H9 (cell line): ENCODE results near the gene DERA. TPM values are rescaled to one million over a fixed set of nuclear protein-coding genes. Genes with fewer than 3 reads are reported as not detected.

Experiments
- DNase-seq: peaks from one replicate; pipeline ENCODE4 v3.0.0-alpha.2; 2017
- H2AFZ ChIP-seq: one replicate; pipeline ENCODE4 v1.6.1; 2013; ENCODE audit warnings: mild to moderate bottlenecking, low read length, control low read depth, moderate library complexity
- H2AK5ac ChIP-seq: 2 replicates; pipeline ENCODE4 v1.6.1; 2013; ENCODE audit warnings: low read length, control low read depth, mixed read lengths; ENCODE audit not compliant: insufficient read length
- H2BK120ac ChIP-seq: one replicate; pipeline ENCODE4 v1.6.1; 2013; ENCODE audit warnings: low read depth, mild to moderate bottlenecking, low read length, control low read depth, inconsistent platforms; ENCODE audit not compliant: poor library complexity, severe bottlenecking
- H2BK12ac ChIP-seq: 2 replicates; pipeline ENCODE4 v1.6.1; 2013; ENCODE audit warnings: low read length, control low read depth, mixed read lengths, low read depth; ENCODE audit not compliant: insufficient read length
- H2BK15ac ChIP-seq: 2 replicates; pipeline ENCODE4 v1.6.1; 2013; ENCODE audit warnings: low read depth, low read length, control low read depth
- H2BK20ac ChIP-seq: one replicate; pipeline ENCODE4 v1.6.1; 2013; ENCODE audit warnings: low read depth, mild to moderate bottlenecking, low read length, control low read depth, inconsistent platforms; ENCODE audit not compliant: poor library complexity, severe bottlenecking
- H2BK5ac ChIP-seq: 2 replicates; pipeline ENCODE4 v1.6.1; 2013; ENCODE audit warnings: low read length, control low read depth, mixed read lengths; ENCODE audit not compliant: insufficient read length
- H3K14ac ChIP-seq: 2 replicates; pipeline ENCODE4 v1.6.1; 2013; ENCODE audit warnings: low read length, control low read depth; ENCODE audit not compliant: insufficient read depth
- H3K18ac ChIP-seq: 2 replicates; pipeline ENCODE4 v1.6.1; 2013; ENCODE audit warnings: low read depth, mild to moderate bottlenecking, mixed read lengths, low read length, control low read depth; ENCODE audit not compliant: insufficient read length
- H3K23ac ChIP-seq: 2 replicates; pipeline ENCODE4 v1.6.1; 2013; ENCODE audit warnings: low read length, control low read depth, mixed read lengths, low read depth; ENCODE audit not compliant: insufficient read length
- H3K23me2 ChIP-seq: 2 replicates; pipeline ENCODE4 v1.6.1; 2013; ENCODE audit warnings: low read depth, mild to moderate bottlenecking, mixed read lengths, low read length, control low read depth; ENCODE audit not compliant: insufficient read length, poor library complexity, severe bottlenecking
- H3K27ac ChIP-seq: 2 replicates; pipeline ENCODE4 v1.5.1; 2013; ENCODE audit warnings: low read length, control low read depth, mixed read lengths, low read depth; ENCODE audit not compliant: insufficient read length
- H3K27me3 ChIP-seq: 2 replicates; pipeline ENCODE4 v1.6.1; 2013; ENCODE audit warnings: low read length, control low read depth, inconsistent platforms; ENCODE audit not compliant: insufficient read depth
- H3K4ac ChIP-seq: 2 replicates; pipeline ENCODE4 v1.6.1; 2013; ENCODE audit warnings: low read depth, mild to moderate bottlenecking, control low read depth, inconsistent platforms, low read length, moderate library complexity
- H3K4me1 ChIP-seq: 2 replicates; pipeline ENCODE4 v1.6.1; 2013; ENCODE audit warnings: low read length, control low read depth, inconsistent platforms; ENCODE audit not compliant: insufficient read depth
- H3K4me2 ChIP-seq: 2 replicates; pipeline ENCODE4 v1.6.1; 2013; ENCODE audit warnings: low read length, control low read depth, mixed read lengths; ENCODE audit not compliant: insufficient read length, insufficient read depth
- H3K56ac ChIP-seq: 2 replicates; pipeline ENCODE4 v1.6.1; 2013; ENCODE audit warnings: low read depth, mild to moderate bottlenecking, mixed read lengths, low read length, control low read depth; ENCODE audit not compliant: insufficient read length
- H3K79me1 ChIP-seq: 2 replicates; pipeline ENCODE4 v1.6.1; 2013; ENCODE audit warnings: low read depth, mild to moderate bottlenecking, moderate library complexity, low read length, control low read depth, inconsistent platforms; ENCODE audit not compliant: insufficient read depth, poor library complexity, severe bottlenecking
- H3K79me2 ChIP-seq: 2 replicates; pipeline ENCODE4 v1.6.1; 2013; ENCODE audit warnings: low read length, control low read depth, inconsistent platforms; ENCODE audit not compliant: insufficient read depth
- H3K9ac ChIP-seq: 2 replicates; pipeline ENCODE4 v1.6.1; 2013; ENCODE audit warnings: low read length, control low read depth, mixed read lengths; ENCODE audit not compliant: insufficient read length; ENCODE audit errors: extremely low read depth
- H3K9me3 ChIP-seq: one replicate; pipeline ENCODE4 v1.6.1; 2013; ENCODE audit warnings: low read depth, low read length, inconsistent platforms; ENCODE audit not compliant: control insufficient read depth
- H3T11ph ChIP-seq: one replicate; pipeline ENCODE4 v1.6.1; 2013; ENCODE audit warnings: mild to moderate bottlenecking, low read length, control low read depth, inconsistent platforms
- H4K20me1 ChIP-seq: one replicate; pipeline ENCODE4 v1.6.1; 2013; ENCODE audit not compliant: control insufficient read depth, insufficient read length, insufficient read depth
- H4K5ac ChIP-seq: 2 replicates; pipeline ENCODE4 v1.6.1; 2013; ENCODE audit warnings: low read depth, mild to moderate bottlenecking, mixed read lengths, low read length, control low read depth; ENCODE audit not compliant: insufficient read length
- H4K8ac ChIP-seq: replicated peaks from 2 replicates; pipeline ENCODE4 v1.6.1; 2013; ENCODE audit warnings: low read length, control low read depth, mixed read lengths, low read depth; ENCODE audit not compliant: insufficient read length
- H4K91ac ChIP-seq: 2 replicates; pipeline ENCODE4 v1.6.1; 2013; ENCODE audit warnings: low read depth, mild to moderate bottlenecking, moderate library complexity, mixed read lengths, low read length, control low read depth; ENCODE audit not compliant: insufficient read length
- H3K27ac Mint-ChIP-seq, 3 experiments: 2 replicates in 2 of 3; 3 replicates in 1 of 3; pipeline ENCODE4 v1.8.0; 2020 to 2021; ENCODE audit warnings: mixed read lengths in 3 of 3, mild to moderate bottlenecking in 1 of 3, moderate library complexity in 1 of 3
- H3K27me3 Mint-ChIP-seq: 2 replicates; pipeline ENCODE4 v1.8.0; 2021; ENCODE audit warnings: low read depth, mild to moderate bottlenecking, moderate library complexity, mixed read lengths
- H3K36me3 Mint-ChIP-seq, 3 experiments: 2 replicates in 2 of 3; 3 replicates in 1 of 3; pipeline ENCODE4 v1.8.0; 2020 to 2021; ENCODE audit warnings: low read depth in 3 of 3, mixed read lengths in 3 of 3; ENCODE audit not compliant: insufficient read depth in 1 of 3
- H3K4me1 Mint-ChIP-seq, 2 experiments: 2 replicates each; pipeline ENCODE4 v1.8.0; 2020; ENCODE audit warnings: mixed read lengths in 2 of 2
- H3K4me3 Mint-ChIP-seq, 2 experiments: 2 replicates in 1 of 2; 3 replicates in 1 of 2; pipeline ENCODE4 v1.8.0; 2020 to 2021; ENCODE audit warnings: mild to moderate bottlenecking in 2 of 2, mixed read lengths in 2 of 2, moderate library complexity in 1 of 2
- H3K9me3 Mint-ChIP-seq, 2 experiments: 2 replicates in 1 of 2; 3 replicates in 1 of 2; pipeline ENCODE4 v1.8.0; 2020; ENCODE audit warnings: mild to moderate bottlenecking in 2 of 2, mixed read lengths in 2 of 2, moderate library complexity in 1 of 2
- CTCF ChIP-seq: fragments of 200-600 bp; sonication (generic); conservative IDR thresholded peaks from 3 replicates; pipeline ENCODE4 v1.8.0; 2021; ENCODE audit warnings: antibody characterized with exemption, mild to moderate bottlenecking
- WGBS: extraction: QIAGEN DNeasy Blood & Tissue Kit; methylation state at CpG from one replicate; pipeline ENCODE4 v1.1.7; 2013; ENCODE audit warnings: missing lambda C conversion rate, low lambda C conversion rate, mixed read lengths; ENCODE audit not compliant: insufficient read length; ENCODE audit errors: extremely low coverage; 5-methylcytosine and 5-hydroxymethylcytosine counted together
- total RNA-seq: library from RNA; stranded (reverse); gene quantifications from 2 replicates; pipeline ENCODE4 v1.2.1, GENCODE V29; 2021

The DERA gene
- total RNA-seq, 1 experiment from 2014 or later, result 20.9 TPM

GRCh38 chr12:16074894-16075293 lies 163.8 kb downstream of the DERA start:
- no peak for DNase-seq
- H3K36me3 Mint-ChIP-seq, result no peaks in the 10 kb centered on the region
- H3K4me3 Mint-ChIP-seq, result no peak overlapping the region
- Histone ChIP-seq H4K91ac (no peak overlapping the region), H3K4me2 (no peak overlapping the region), H3K9ac (no peak overlapping the region), H3K23ac (no peak overlapping the region), H3K27ac (no peak overlapping the region), H4K5ac (no peak overlapping the region), H2BK5ac (no peak overlapping the region), H2AK5ac (no peak overlapping the region), H2BK12ac (no peak overlapping the region), H2AFZ (no peak overlapping the region), H3T11ph (no peak overlapping the region), H3K14ac (no peak overlapping the region), H3K79me1 (no peaks in the 10 kb centered on the region), H2BK20ac (no peak overlapping the region), H4K20me1 (no peaks in the 10 kb centered on the region), H4K8ac (no peak overlapping the region), H2BK15ac (no peak overlapping the region), H3K79me2 (no peaks in the 10 kb centered on the region), H3K18ac (no peak overlapping the region), H3K4me1 (no peaks in the 10 kb centered on the region), H3K23me2 (no peaks in the 10 kb centered on the region), H3K4ac (no peak overlapping the region), H3K27me3 (no peaks in the 10 kb centered on the region), H2BK120ac (no peak overlapping the region), H3K56ac (no peak overlapping the region), H3K9me3 (no peaks in the 10 kb centered on the region)
- H3K27me3 Mint-ChIP-seq, result no peaks in the 10 kb centered on the region
- TF ChIP-seq CTCF, result no peak
- no peaks in the 10 kb centered on the region for H3K9me3 Mint-ChIP-seq
- WGBS, result no CpG with 5 or more reads among the region's 2 CpGs
- no peak overlapping the region for H3K27ac Mint-ChIP-seq
- no peaks in the 10 kb centered on the region for H3K4me1 Mint-ChIP-seq
